Keratinocyte (primary cell): ENCODE results near the gene PRR13. TPM values are rescaled to one million over a fixed set of nuclear protein-coding genes. Genes with fewer than 3 reads are reported as not detected.

Experiments
- DNase-seq: peaks from one replicate; pipeline ENCODE4 v3.0.0-alpha.2; 2011; ENCODE audit warnings: low read depth, missing footprints, low spot score
- FAIRE-seq: peaks from 2 replicates; lab custom pipeline; 2011; peaks lifted over from hg19 to GRCh38; lab: Jason Lieb, UNC
- H2AFZ ChIP-seq: 2 replicates; pipeline ENCODE4 v1.6.0; 2012; ENCODE audit warnings: low read length, control low read depth, inconsistent platforms; ENCODE audit not compliant: control insufficient read depth
- H3K27ac ChIP-seq: 2 replicates; pipeline ENCODE4 v1.5.1; 2011; ENCODE audit warnings: low read length; ENCODE audit not compliant: control insufficient read depth, insufficient read depth
- H3K27me3 ChIP-seq: 3 replicates; pipeline ENCODE4 v1.6.0; 2011; ENCODE audit warnings: low read length; ENCODE audit not compliant: control insufficient read depth, insufficient read depth; ENCODE audit errors: extremely low read depth
- H3K36me3 ChIP-seq, 2 experiments: 2 replicates in 1 of 2; 3 replicates in 1 of 2; pipeline ENCODE4 v1.5.1; 2011; ENCODE audit warnings: low read length in 2 of 2, mild to moderate bottlenecking in 1 of 2; ENCODE audit not compliant: control insufficient read depth in 2 of 2, insufficient read depth in 2 of 2; ENCODE audit errors: extremely low read depth in 1 of 2
- H3K4me1 ChIP-seq: 3 replicates; pipeline ENCODE4 v1.5.1; 2011; ENCODE audit warnings: low read length; ENCODE audit not compliant: control insufficient read depth, insufficient read depth; ENCODE audit errors: extremely low read depth
- H3K4me2 ChIP-seq: 3 replicates; pipeline ENCODE4 v1.6.0; 2011; ENCODE audit warnings: low read depth, low read length; ENCODE audit not compliant: control insufficient read depth, insufficient read depth; ENCODE audit errors: extremely low read depth
- H3K4me3 ChIP-seq, 3 experiments: fragments of 200-600 bp in 1 of 3; sonication (generic) in 1 of 3; 2 replicates in 2 of 3; 3 replicates in 1 of 3; pipeline ENCODE4 v1.5.1; 2011 to 2016; ENCODE audit warnings: low read length in 3 of 3, mild to moderate bottlenecking in 3 of 3, control low read depth in 2 of 3, inconsistent platforms in 1 of 3, low read depth in 1 of 3, mixed read lengths in 1 of 3, mixed run types in 1 of 3, moderate library complexity in 1 of 3; ENCODE audit not compliant: control insufficient read depth in 2 of 3, insufficient read depth in 2 of 3; ENCODE audit errors: extremely low read depth in 1 of 3
- H3K79me2 ChIP-seq: 2 replicates; pipeline ENCODE4 v1.6.0; 2012; ENCODE audit warnings: low read length; ENCODE audit not compliant: control insufficient read depth, insufficient read depth
- H3K9ac ChIP-seq: 3 replicates; pipeline ENCODE4 v1.6.0; 2011; ENCODE audit warnings: low read length; ENCODE audit not compliant: control insufficient read depth, insufficient read depth; ENCODE audit errors: extremely low read depth
- H3K9me1 ChIP-seq: 3 replicates; pipeline ENCODE4 v1.6.0; 2011; ENCODE audit warnings: low read length; ENCODE audit not compliant: control insufficient read depth, insufficient read depth; ENCODE audit errors: extremely low read depth
- H3K9me3 ChIP-seq: 2 replicates; pipeline ENCODE4 v1.5.1; 2012; ENCODE audit warnings: low read depth, low read length; ENCODE audit not compliant: control insufficient read depth
- H4K20me1 ChIP-seq: 3 replicates; pipeline ENCODE4 v1.6.0; 2011; ENCODE audit warnings: low read length; ENCODE audit not compliant: control insufficient read depth, insufficient read depth; ENCODE audit errors: extremely low read depth
- CTCF ChIP-seq, 3 experiments: IDR thresholded peaks in 1 of 3; conservative IDR thresholded peaks in 1 of 3; optimal IDR thresholded peaks in 1 of 3; 2 replicates in 2 of 3; 3 replicates in 1 of 3; pipeline versions ENCODE3 to v1.5.1; 2011; ENCODE audit warnings: low read length in 3 of 3, mild to moderate bottlenecking in 3 of 3, moderate library complexity in 2 of 3, control low read depth in 1 of 3, inconsistent platforms in 1 of 3; ENCODE audit not compliant: insufficient read depth in 2 of 3; ENCODE audit errors: extremely low read depth in 1 of 3
- EZH2 ChIP-seq: IDR thresholded peaks from one replicate; pipeline ENCODE4 v1.6.1; 2012; ENCODE audit warnings: inconsistent platforms, mild to moderate bottlenecking, low read length, moderate library complexity
- dilution Hi-C: fragments of 300-500 bp; cut with MboI; formaldehyde crosslinking; loops from one replicate; pipeline ENCODE4 v1.7.0; 2020; ENCODE audit warnings: low sequenced_read_pairs; ENCODE audit not compliant: extremely low pct_ligation_motif_present
- polyA plus RNA-seq, 5 experiments: library from polyadenylated mRNA; depleted of rRNA in 3 of 5; stranded (reverse) in 3 of 5; stranded (forward) in 1 of 5; unstranded in 1 of 5; fragments of >200 nt; gene quantifications; 1 replicate in 1 of 5; 2 replicates in 3 of 5; 3 replicates in 1 of 5; pipeline versions ENCODE4 v1.2.1 to v1.2.3, GENCODE V29; 2011 to 2012; ENCODE audit warnings: missing spikeins in 2 of 5, low read depth in 1 of 5, low replicate concordance in 1 of 5

Gene PRR13
- polyA plus RNA-seq, 1 donor (not counting 4 experiments of a cell fraction or from before 2014, with no cell fraction given): 104 TPM

GRCh38 chr12:53476769-53477209, 35.3 kb downstream of the PRR13 start:
- Histone ChIP-seq H4K20me1 (peaks cover 25% of the 10 kb centered on the region), H3K4me1 (peaks cover 7% of the 10 kb centered on the region), H3K27me3 (no peaks in the 10 kb centered on the region), H2AFZ (no peak overlapping the region), H3K4me3 (no peak overlapping the region), H3K9me3 (no peaks in the 10 kb centered on the region), H3K4me2 (no peak overlapping the region), H3K9ac (no peak overlapping the region), H3K27ac (no peak overlapping the region), H3K36me3 (peaks cover 36 to 67% of the 10 kb centered on the region in 2 experiments), H3K9me1 (peaks cover 3% of the 10 kb centered on the region), H3K79me2 (peaks cover 34% of the 10 kb centered on the region)
- DNase-seq: no peak
- dilution Hi-C loops: no loop called here
- peak in 2 of 3 experiments; percentile 10 to 32 for TF ChIP-seq CTCF (optimal IDR thresholded peaks at IDR 0.05 in 1 of 3, IDR thresholded peaks at IDR 0.05 in 1 of 3, conservative IDR thresholded peaks at IDR 0.05 in 1 of 3; ENCODE audit: extremely low read depth in 1 of 3, insufficient read depth in 2 of 3, low read length in 3 of 3)
- TF ChIP-seq EZH2: no peak
- no peak for FAIRE-seq

- H3K27ac ChIP-seq: no peak overlapping the region
- H3K9me1 ChIP-seq: peaks cover 3% of the 10 kb centered on the region
- dilution Hi-C loops: no loop called here
- DNase-seq (no peak), FAIRE-seq (no peak)
- no peaks in the 10 kb centered on the region for H3K27me3 ChIP-seq
- no peak overlapping the region for H3K4me3 ChIP-seq
- H2AFZ ChIP-seq: no peak overlapping the region
- H3K36me3 ChIP-seq: peaks cover 34 to 64% of the 10 kb centered on the region in 2 experiments
- TF ChIP-seq CTCF (optimal IDR thresholded peaks at IDR 0.05 in 1 of 3, IDR thresholded peaks at IDR 0.05 in 1 of 3, conservative IDR thresholded peaks at IDR 0.05 in 1 of 3; ENCODE audit: extremely low read depth in 1 of 3, insufficient read depth in 2 of 3, low read length in 3 of 3): no peak
- TF ChIP-seq EZH2: no peak
- peaks cover 23% of the 10 kb centered on the region for H3K4me1 ChIP-seq
- H3K9me3 ChIP-seq: no peaks in the 10 kb centered on the region
- H3K9ac ChIP-seq: no peak overlapping the region
- H3K4me2 ChIP-seq: no peak overlapping the region
- H4K20me1 ChIP-seq: peaks cover 21% of the 10 kb centered on the region
- peaks cover 17% of the 10 kb centered on the region for H3K79me2 ChIP-seq
Observed at GRCh38 chr12:53478865-53479264, 37.3 kb downstream of the PRR13 start.
